CD4-positive, CD25-positive, alpha-beta regulatory T cell (primary cell): ENCODE measurements around the gene GSTO2. TPM values are rescaled to one million over a fixed set of nuclear protein-coding genes. Genes with fewer than 3 reads are reported as not detected.

Experiments used
- ATAC-seq, 2 donors: fragments of 150-1000 bp; cut with Tn5 transposase; one replicate each; pipeline ENCODE4 v1.10.0; 2021; ENCODE audit warnings: low read depth in 2 of 2, moderate number of reproducible peaks in 2 of 2, moderate library complexity in 1 of 2
- DNase-seq, 3 donors: peaks; one replicate each; pipeline versions ENCODE4 v3.0.0 to v3.0.0-alpha.2; 2012 to 2022; ENCODE audit warnings: mixed read lengths in 1 of 3
- H3K27ac ChIP-seq: one replicate; pipeline ENCODE4 v1.7.0; 2013; ENCODE audit warnings: mild to moderate bottlenecking, low read length; ENCODE audit not compliant: insufficient read depth, poor library complexity, severe bottlenecking
- H3K27me3 ChIP-seq: one replicate; pipeline ENCODE4 v1.7.0; 2013; ENCODE audit warnings: low read length; ENCODE audit not compliant: control insufficient read depth, insufficient read depth
- H3K36me3 ChIP-seq: one replicate; pipeline ENCODE4 v1.7.0; 2013; ENCODE audit warnings: mild to moderate bottlenecking, low read length, moderate library complexity; ENCODE audit not compliant: control insufficient read depth, insufficient read depth
- H3K4me1 ChIP-seq: 2 replicates; pipeline ENCODE4 v1.7.0; 2013; ENCODE audit warnings: mild to moderate bottlenecking, low read length; ENCODE audit not compliant: insufficient read depth, control insufficient read depth, poor library complexity, severe bottlenecking
- H3K4me3 ChIP-seq: one replicate; pipeline ENCODE4 v1.7.0; 2013; ENCODE audit warnings: low read depth, mild to moderate bottlenecking, low read length, moderate library complexity
- H3K9me3 ChIP-seq, 2 experiments: 1 replicate in 1 of 2; 2 replicates in 1 of 2; pipeline ENCODE4 v1.7.0; 2013; ENCODE audit warnings: low read length in 2 of 2, mild to moderate bottlenecking in 1 of 2, moderate library complexity in 1 of 2; ENCODE audit not compliant: control insufficient read depth in 2 of 2
- H3K27ac Mint-ChIP-seq, 3 donors: one replicate each; pipeline ENCODE4 v1.8.0; 2020 to 2022; ENCODE audit warnings: mild to moderate bottlenecking in 3 of 3, mixed read lengths in 3 of 3, moderate library complexity in 2 of 3
- H3K27me3 Mint-ChIP-seq: one replicate; pipeline ENCODE4 v1.8.0; 2022; ENCODE audit warnings: mild to moderate bottlenecking, mixed read lengths
- H3K36me3 Mint-ChIP-seq: one replicate; pipeline ENCODE4 v1.8.0; 2020; ENCODE audit warnings: mixed read lengths
- H3K4me1 Mint-ChIP-seq, 4 donors: one replicate each; pipeline ENCODE4 v1.8.0; 2020 to 2022; ENCODE audit warnings: mixed read lengths in 4 of 4, mild to moderate bottlenecking in 1 of 4
- H3K4me3 Mint-ChIP-seq, 4 donors: one replicate each; pipeline ENCODE4 v1.8.0; 2020 to 2022; ENCODE audit warnings: mild to moderate bottlenecking in 4 of 4, mixed read lengths in 4 of 4, moderate library complexity in 3 of 4
- H3K9me3 Mint-ChIP-seq, 7 donors: one replicate each; pipeline ENCODE4 v1.8.0; 2020 to 2022; ENCODE audit warnings: mixed read lengths in 7 of 7, mild to moderate bottlenecking in 3 of 7, moderate library complexity in 2 of 7
- polyA plus RNA-seq, 4 donors: library from polyadenylated mRNA; unstranded; fragments of 300-500 nt; fragmentation: Illumina TruSeq; gene quantifications; one replicate each; pipeline ENCODE4 v1.2.3, GENCODE V29; 2021
- total RNA-seq: library from RNA; stranded (reverse); gene quantifications from one replicate; pipeline ENCODE4 v1.2.3, GENCODE V29; 2022

The GSTO2 gene
- total and polyA plus RNA-seq, 5 donors from 2014 or later, result 0.35 to 3.6 (median 1.4) TPM

DNA sequence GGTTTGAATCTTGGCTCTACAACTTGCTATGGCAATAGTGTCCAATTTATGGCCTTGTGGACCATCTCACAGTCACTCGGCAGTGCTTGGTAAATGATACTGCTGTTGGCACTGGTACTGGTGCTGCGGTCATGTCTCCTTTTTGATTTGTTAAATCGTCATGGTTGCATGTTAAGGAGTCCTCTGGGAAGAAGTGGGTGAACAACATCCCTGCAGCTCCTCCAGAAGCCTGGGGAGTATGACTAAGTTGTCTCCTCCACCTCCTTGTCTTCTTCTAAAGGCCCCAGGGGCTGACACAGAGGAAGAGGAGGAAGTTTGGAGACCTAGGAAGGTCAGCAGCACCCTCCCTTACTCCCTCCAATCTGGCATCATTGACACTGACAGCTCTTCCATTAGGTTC is 60.8 kb downstream of the GSTO2 start:
- peak overlapping the region; percentile 78 to 91 (median 88) for H3K4me3 Mint-ChIP-seq
- Histone ChIP-seq H3K4me3 (peak overlapping the region; percentile 77), H3K9me3 (no peaks in the 10 kb centered on the region), H3K4me1 (peaks cover 93% of the 10 kb centered on the region), H3K27ac (peak overlapping the region; percentile 83), H3K36me3 (peaks cover 11% of the 10 kb centered on the region), H3K27me3 (no peaks in the 10 kb centered on the region)
- ATAC-seq (no peak), DNase-seq (no peak)
- H3K27me3 Mint-ChIP-seq, result peaks cover 7% of the 10 kb centered on the region
- peaks cover 25 to 100% (median 79%) of the 10 kb centered on the region in 4 donors for H3K4me1 Mint-ChIP-seq
- peak overlapping the region; percentile 95 to 96 (median 96) for H3K27ac Mint-ChIP-seq
- H3K9me3 Mint-ChIP-seq, result peaks cover 0 to 3% (median 0%) of the 10 kb centered on the region in 7 donors
- H3K36me3 Mint-ChIP-seq, result peaks cover 18% of the 10 kb centered on the region

- peaks cover 14% of the 10 kb centered on the region for H3K36me3 Mint-ChIP-seq
- Histone ChIP-seq H3K27me3 (no peaks in the 10 kb centered on the region), H3K4me1 (peaks cover 93% of the 10 kb centered on the region), H3K36me3 (peaks cover 11% of the 10 kb centered on the region), H3K9me3 (no peaks in the 10 kb centered on the region), H3K27ac (peak overlapping the region; percentile 83), H3K4me3 (peak overlapping the region; percentile 77)
- ATAC-seq (no peak), DNase-seq (no peak)
- H3K4me3 Mint-ChIP-seq, result peak overlapping the region in 3 of 4 donors; percentile 41 to 91 (median 78)
- H3K4me1 Mint-ChIP-seq, result peaks cover 28 to 100% (median 81%) of the 10 kb centered on the region in 4 donors
- H3K27me3 Mint-ChIP-seq, result peaks cover 7% of the 10 kb centered on the region
- peaks cover 0 to 3% (median 0%) of the 10 kb centered on the region in 7 donors for H3K9me3 Mint-ChIP-seq
- peak overlapping the region; percentile 58 to 96 (median 96) for H3K27ac Mint-ChIP-seq
Measured at GRCh38 chr10:104330168-104331110, 61.5 kb downstream of the GSTO2 start.

GRCh38 chr10:104331208-104331838 is 62.3 kb downstream of the GSTO2 start:
- Mint-ChIP-seq H3K36me3 (peaks cover 9% of the 10 kb centered on the region), H3K4me3 (peak overlapping the region in 1 of 4 donors; percentile 91)
- peak overlapping the region; percentile 83 for H3K27ac ChIP-seq

DNA sequence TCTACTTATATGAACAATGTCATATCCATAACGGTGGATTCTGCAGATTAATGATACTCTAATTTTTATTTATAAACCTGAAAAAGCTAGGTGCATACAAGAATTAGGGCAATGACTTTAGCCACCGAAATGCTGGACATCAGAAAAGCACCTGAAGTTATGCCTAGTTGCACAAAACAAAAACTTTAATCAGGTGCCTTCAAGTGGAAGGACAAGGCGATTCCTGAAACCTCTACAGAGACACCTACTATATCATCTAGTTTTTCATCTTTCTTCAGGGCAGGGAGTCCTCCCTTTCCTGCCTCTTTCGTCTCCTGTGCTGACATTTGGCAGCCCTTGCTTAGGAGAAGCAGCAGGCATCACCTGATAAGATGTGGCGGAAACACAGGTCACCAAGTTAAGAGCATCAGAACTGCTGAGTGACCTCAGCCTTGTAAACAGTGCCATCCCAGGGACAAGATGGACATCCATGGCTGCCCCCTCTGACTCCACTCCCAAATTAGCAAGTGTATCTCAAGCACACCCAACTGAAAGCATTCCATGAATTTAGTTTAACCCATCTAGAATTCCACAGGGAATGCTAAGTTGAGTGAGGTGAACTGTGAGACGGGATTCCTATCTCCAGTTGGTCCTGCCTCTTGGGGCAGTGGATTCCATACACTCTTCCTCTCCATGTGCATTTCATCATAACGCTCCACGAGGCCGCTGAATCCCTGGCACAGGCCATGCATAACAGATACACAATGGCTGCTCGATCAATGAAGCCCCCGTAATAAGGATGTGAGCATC is 63.5 kb downstream of the GSTO2 start:
- Mint-ChIP-seq H3K36me3 (peaks cover 8% of the 10 kb centered on the region), H3K9me3 (peaks cover 0 to 2% (median 0%) of the 10 kb centered on the region in 7 donors), H3K4me1 (peaks cover 33 to 93% (median 75%) of the 10 kb centered on the region in 4 donors), H3K4me3 (peak overlapping the region in 3 of 4 donors; percentile 53 to 91 (median 83)), H3K27me3 (peaks cover 7% of the 10 kb centered on the region), H3K27ac (peak overlapping the region; percentile 96 to 98 (median 96))
- Histone ChIP-seq H3K36me3 (peaks cover 11% of the 10 kb centered on the region), H3K27me3 (no peaks in the 10 kb centered on the region), H3K4me3 (no peak overlapping the region), H3K9me3 (no peaks in the 10 kb centered on the region), H3K4me1 (peaks cover 91% of the 10 kb centered on the region), H3K27ac (peak overlapping the region; percentile 89)
- no peak for DNase-seq
- no peak for ATAC-seq

More at GRCh38 chr10:104331208-104331838, 62.3 kb downstream of the GSTO2 start:
- Histone ChIP-seq H3K36me3 (peaks cover 11% of the 10 kb centered on the region), H3K4me3 (no peak overlapping the region), H3K27me3 (no peaks in the 10 kb centered on the region), H3K9me3 (no peaks in the 10 kb centered on the region), H3K4me1 (peaks cover 93% of the 10 kb centered on the region)
- Mint-ChIP-seq H3K9me3 (peaks cover 0 to 3% (median 0%) of the 10 kb centered on the region in 7 donors), H3K27me3 (peaks cover 7% of the 10 kb centered on the region), H3K4me1 (peaks cover 32 to 100% (median 84%) of the 10 kb centered on the region in 4 donors), H3K27ac (peak overlapping the region; percentile 58 to 96 (median 96))
- ATAC-seq (no peak), DNase-seq (no peak)

DNA sequence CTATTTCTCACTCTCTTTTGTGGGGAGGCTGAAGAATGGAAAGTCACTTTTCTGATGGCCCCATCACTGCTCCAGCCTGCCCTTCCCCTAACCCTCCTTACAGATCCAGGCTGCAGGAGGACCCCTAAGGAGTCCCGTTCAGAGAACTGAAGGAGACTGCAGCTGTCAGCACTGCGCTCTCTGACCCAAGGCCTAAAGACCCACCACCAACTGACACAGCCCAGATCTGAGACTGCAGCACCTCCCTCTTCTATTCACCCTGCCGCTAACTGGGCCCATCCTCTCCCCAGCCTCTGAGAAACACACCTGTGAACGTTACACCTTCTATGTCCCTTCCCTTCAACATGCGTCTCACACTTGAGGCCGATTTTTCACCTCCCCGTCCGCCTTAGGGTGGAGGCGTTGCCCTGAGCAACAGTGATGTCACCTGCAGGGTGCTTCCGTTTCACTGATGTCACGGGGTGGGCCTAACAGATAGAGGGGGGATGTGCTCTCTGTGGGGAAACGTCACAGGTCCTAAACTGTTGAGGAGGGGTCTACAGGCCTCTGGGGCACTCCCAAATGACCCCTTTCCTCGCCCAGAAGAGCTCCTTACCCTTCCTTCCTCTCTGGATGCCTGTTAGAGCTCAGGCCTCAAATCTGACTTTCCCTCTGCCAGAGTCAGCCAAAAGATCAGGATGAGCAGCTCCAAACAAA is 64.2 kb downstream of the GSTO2 start:
- peak overlapping the region; percentile 89 for H3K27ac ChIP-seq
- peak overlapping the region; percentile 10 for H3K4me3 ChIP-seq
- peak overlapping the region; percentile 93 to 98 (median 96) for H3K27ac Mint-ChIP-seq

DNA sequence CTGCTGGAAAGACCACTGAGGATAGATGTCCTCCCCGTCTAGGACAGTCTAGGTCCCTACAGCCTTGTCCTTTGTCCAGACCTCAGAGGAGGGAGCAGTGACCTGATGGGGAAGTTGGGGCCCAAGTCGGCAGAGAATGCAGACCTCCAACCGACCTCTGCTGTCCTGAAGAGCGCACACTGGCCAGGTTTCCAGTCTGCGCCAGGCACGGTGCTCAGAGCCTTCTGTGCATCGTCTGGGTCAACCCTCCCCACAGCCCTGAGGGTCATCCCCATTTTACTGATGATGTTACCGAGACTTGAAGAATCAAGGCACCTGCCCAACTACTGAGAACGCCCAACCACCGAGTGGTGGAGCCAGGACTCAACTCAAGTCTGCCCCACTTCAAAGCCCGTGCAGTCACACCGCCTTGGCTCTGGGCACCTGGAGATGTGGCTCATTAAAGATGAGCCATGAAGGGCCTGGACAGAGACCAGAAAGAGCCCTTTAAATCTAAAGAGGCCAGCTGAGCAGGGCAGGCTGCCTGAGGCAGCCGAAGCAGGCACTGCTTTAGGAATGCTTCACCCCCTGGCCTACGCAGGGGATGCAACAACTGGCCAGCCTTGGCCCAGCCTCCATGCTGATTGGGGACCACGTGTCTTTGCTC is 64.9 kb downstream of the GSTO2 start:
- peaks cover 11% of the 10 kb centered on the region for H3K36me3 ChIP-seq
- peaks cover 0 to 1% (median 0%) of the 10 kb centered on the region in 7 donors for H3K9me3 Mint-ChIP-seq
- peaks cover 30 to 82% (median 67%) of the 10 kb centered on the region in 4 donors for H3K4me1 Mint-ChIP-seq
- DNase-seq, result no peak
- no peaks in the 10 kb centered on the region for H3K27me3 ChIP-seq
- peak overlapping the region; percentile 89 for H3K27ac ChIP-seq
- H3K4me3 Mint-ChIP-seq, result peak overlapping the region; percentile 53 to 91 (median 73)
- no peak for ATAC-seq
- no peaks in the 10 kb centered on the region for H3K9me3 ChIP-seq
- H3K4me3 ChIP-seq, result no peak overlapping the region
- peaks cover 8% of the 10 kb centered on the region for H3K36me3 Mint-ChIP-seq
- H3K27ac Mint-ChIP-seq, result peak overlapping the region; percentile 93 to 98 (median 96)
- peaks cover 83% of the 10 kb centered on the region for H3K4me1 ChIP-seq
- peaks cover 11% of the 10 kb centered on the region for H3K27me3 Mint-ChIP-seq

More for the DNA sequence above, 64.2 kb downstream of the GSTO2 start:
- peaks cover 8% of the 10 kb centered on the region for H3K36me3 Mint-ChIP-seq
- peaks cover 33 to 86% (median 69%) of the 10 kb centered on the region in 4 donors for H3K4me1 Mint-ChIP-seq
- Histone ChIP-seq H3K4me1 (peaks cover 85% of the 10 kb centered on the region), H3K36me3 (peaks cover 11% of the 10 kb centered on the region), H3K9me3 (no peaks in the 10 kb centered on the region), H3K27me3 (no peaks in the 10 kb centered on the region)
- peaks cover 7% of the 10 kb centered on the region for H3K27me3 Mint-ChIP-seq
- peaks cover 0 to 2% (median 0%) of the 10 kb centered on the region in 7 donors for H3K9me3 Mint-ChIP-seq
- DNase-seq (peak; percentile 59 to 80 (median 78)), ATAC-seq (peak; percentile 33)
- peak overlapping the region; percentile 53 to 91 (median 73) for H3K4me3 Mint-ChIP-seq
